HCT116 (cell line): ENCODE data around the gene HTR3A. TPM values are rescaled to one million over a fixed set of nuclear protein-coding genes. Genes with fewer than 3 reads are reported as not detected.
A peak's percentile ranks its signal among the peaks of the same experiment; 100 is the strongest.

Experiments
- ATAC-seq: fragments of 200-7000 bp; cut with Tn5 transposase; 2 replicates; pipeline ENCODE4 v1.9.1; 2020; ENCODE audit warnings: mild to moderate bottlenecking, moderate library complexity
- BruUV-seq: library from RNA; stranded (reverse); fragments of 400-500 nt; replicated peaks from 2 replicates; lab custom pipeline; 2021; lab: Mats Ljungman, UMichigan
- CTCF ChIA-PET: fragments of 300-600 bp; sonication (Branson Sonifier 250); formaldehyde crosslinking; loops from one replicate; lab custom pipeline; 2021; ENCODE audit warnings: antibody characterized with exemption; lab: Charles Lee
- POLR2A ChIA-PET: fragments of 300-600, 350-600 bp; sonication (Branson Sonifier 250); formaldehyde crosslinking; loops from one replicate; lab custom pipeline; 2021; ENCODE audit warnings: antibody characterized with exemption; lab: Charles Lee
- RAD21 ChIA-PET, 2 experiments: fragments of 300-600 bp; sonication (Branson Sonifier 250); formaldehyde crosslinking; loops; one replicate each; lab custom pipeline; 2023; ENCODE audit warnings: low total read pairs in 2 of 2; ENCODE audit not compliant: uncharacterized antibody in 2 of 2, unreplicated experiment in 2 of 2, low non-redundant PET in 1 of 2; lab: Charles Lee
- DNase-seq: peaks from one replicate; pipeline ENCODE4 v3.0.0-alpha.2; 2010; ENCODE audit warnings: low read depth, low spot score
- H2AFZ ChIP-seq: fragments of 200-600 bp; shearing (Covaris generic), sonication (generic); 2 replicates; pipeline ENCODE4 v1.6.1; 2017; ENCODE audit warnings: low read depth, mixed run types, mixed read lengths, antibody characterized with exemption, low read length; ENCODE audit not compliant: poor library complexity, severe bottlenecking
- H3K27ac ChIP-seq: 2 replicates; pipeline ENCODE4 v1.5.1; 2012; ENCODE audit warnings: low read depth, low read length
- H3K27me3 ChIP-seq: fragments of 200-600 bp; sonication (generic); 2 replicates; pipeline ENCODE4 v1.6.1; 2016; ENCODE audit warnings: mixed run types, low read length, mixed read lengths; ENCODE audit not compliant: insufficient read depth
- H3K36me3 ChIP-seq, 2 experiments: fragments of 200-500 bp in 1 of 2; fragments of 200-600 bp in 1 of 2; sonication (Bioruptor generic) in 1 of 2; sonication (generic) in 1 of 2; 2 replicates each; pipeline versions ENCODE4 v1.5.1 to v1.6.1; 2014 to 2016; ENCODE audit warnings: low read length in 2 of 2, inconsistent platforms in 1 of 2, mixed read lengths in 1 of 2, mixed run types in 1 of 2; ENCODE audit not compliant: insufficient read depth in 2 of 2, control insufficient read depth in 1 of 2
- H3K4me1 ChIP-seq, 2 experiments: fragments of 200-600 bp in 1 of 2; sonication (generic) in 1 of 2; 2 replicates each; pipeline versions ENCODE4 v1.5.1 to v1.6.1; 2012 to 2017; ENCODE audit warnings: low read length in 2 of 2, inconsistent platforms in 1 of 2, mild to moderate bottlenecking in 1 of 2, mixed read lengths in 1 of 2, mixed run types in 1 of 2, moderate library complexity in 1 of 2; ENCODE audit not compliant: insufficient read depth in 2 of 2, control insufficient read depth in 1 of 2
- H3K4me2 ChIP-seq: fragments of 200-600 bp; sonication (generic); 2 replicates; pipeline ENCODE4 v1.6.1; 2017; ENCODE audit warnings: mixed run types, low read length, mixed read lengths
- H3K4me3 ChIP-seq, 2 experiments: fragments of 200-600 bp in 1 of 2; sonication (generic) in 1 of 2; replicated peaks in 1 of 2; 2 replicates each; pipeline ENCODE4 v1.5.1; 2011 to 2016; ENCODE audit warnings: low read length in 2 of 2, control low read depth in 1 of 2, low read depth in 1 of 2, mild to moderate bottlenecking in 1 of 2, mixed read lengths in 1 of 2, mixed run types in 1 of 2
- H3K79me2 ChIP-seq: fragments of 200-600 bp; sonication (generic); 2 replicates; pipeline ENCODE4 v1.6.1; 2017; ENCODE audit warnings: mild to moderate bottlenecking, mixed run types, low read length, moderate library complexity, mixed read lengths; ENCODE audit not compliant: insufficient read depth
- H3K9ac ChIP-seq: fragments of 200-600 bp; sonication (generic); 2 replicates; pipeline ENCODE4 v1.6.1; 2016; ENCODE audit warnings: low read length, mixed read lengths
- H3K9me2 ChIP-seq: fragments of 200-600 bp; sonication (generic), shearing (Covaris generic); 2 replicates; pipeline ENCODE4 v1.6.1; 2017; ENCODE audit warnings: mixed run types, mild to moderate bottlenecking, moderate library complexity; ENCODE audit not compliant: insufficient read depth
- H3K9me3 ChIP-seq, 2 experiments: fragments of 200-500 bp in 1 of 2; fragments of 200-600 bp in 1 of 2; sonication (Bioruptor generic) in 1 of 2; sonication (generic) in 1 of 2; 2 replicates each; pipeline ENCODE4 v1.6.1; 2014 to 2017; ENCODE audit warnings: low read length in 2 of 2, mixed read lengths in 2 of 2, inconsistent platforms in 1 of 2, low read depth in 1 of 2, mild to moderate bottlenecking in 1 of 2, mixed run types in 1 of 2, moderate library complexity in 1 of 2; ENCODE audit not compliant: control insufficient read depth in 1 of 2, insufficient read depth in 1 of 2
- H4K20me1 ChIP-seq: fragments of 200-600 bp; sonication (generic), shearing (Covaris generic); 2 replicates; pipeline ENCODE4 v1.6.1; 2017; ENCODE audit warnings: mixed run types, mild to moderate bottlenecking, moderate library complexity; ENCODE audit not compliant: insufficient read depth
- CEBPB ChIP-seq: IDR thresholded peaks from 2 replicates; pipeline ENCODE4 v1.6.1; 2012; ENCODE audit warnings: low read depth
- CTCF ChIP-seq, 3 experiments: fragments of 200-600 bp in 1 of 3; sonication (generic) in 1 of 3; IDR thresholded peaks in 2 of 3; conservative IDR thresholded peaks in 1 of 3; 2 replicates each; pipeline ENCODE4 v1.5.1; 2012 to 2017; ENCODE audit warnings: low read depth in 2 of 3, low read length in 2 of 3, antibody characterized with exemption in 1 of 3, borderline replicate concordance in 1 of 3, control low read depth in 1 of 3, mild to moderate bottlenecking in 1 of 3, mixed read lengths in 1 of 3, mixed run types in 1 of 3, moderate library complexity in 1 of 3; ENCODE audit not compliant: insufficient read depth in 1 of 3
- EGR1 ChIP-seq: IDR thresholded peaks from 2 replicates; pipeline ENCODE4 v1.6.1; 2012; ENCODE audit warnings: low read depth
- ELF1 ChIP-seq: IDR thresholded peaks from 2 replicates; pipeline ENCODE4 v1.6.1; 2012; ENCODE audit warnings: low read depth, borderline replicate concordance
- JUND ChIP-seq: IDR thresholded peaks from 2 replicates; pipeline ENCODE4 v1.6.1; 2012
- POLR2A ChIP-seq: IDR thresholded peaks from 2 replicates; pipeline ENCODE4 v1.7.0; 2011; ENCODE audit warnings: borderline replicate concordance; ENCODE audit not compliant: insufficient read depth, insufficient read length; ENCODE audit errors: extremely low read depth
- POLR2AphosphoS5 ChIP-seq: IDR thresholded peaks from 2 replicates; pipeline ENCODE4 v1.6.1; 2011; ENCODE audit warnings: mild to moderate bottlenecking, low read depth, low read length, moderate library complexity
- RAD21 ChIP-seq: IDR thresholded peaks from 2 replicates; pipeline ENCODE4 v1.6.1; 2012; ENCODE audit warnings: low read depth, mild to moderate bottlenecking
- ZFX ChIP-seq: fragments of 450-650 bp; IDR thresholded peaks from 2 replicates; pipeline ENCODE4 v1.6.1; 2017
- intact Hi-C: fragments of 100-400 bp; cut with micrococcal nuclease; formaldehyde crosslinking; loops from 2 replicates; pipeline ENCODE4 v1.10.0; 2022
- total RNA-seq: library from RNA; stranded (reverse); gene quantifications from one replicate; pipeline ENCODE4 v1.2.1, GENCODE V29; 2021; ENCODE audit not compliant: unreplicated experiment

The HTR3A gene
- total RNA-seq, 1 experiment from 2014 or later, result 0.12 TPM

- POLR2A ChIA-PET, result no interaction called here
- H3K4me3 ChIP-seq, result no peak overlapping the region
- no peak overlapping the region for H3K9ac ChIP-seq
- H4K20me1 ChIP-seq, result no peaks in the 10 kb centered on the region
- DNase-seq (no peak), ATAC-seq (peak; percentile 75)
- TF ChIP-seq ZFX, result no peak
- TF ChIP-seq RAD21, result peak; percentile 82
- TF ChIP-seq CEBPB, result no peak
- no peak for TF ChIP-seq POLR2A
- no peak for TF ChIP-seq JUND
- peak; percentile 66 to 81 (median 74) for TF ChIP-seq CTCF (IDR thresholded peaks at IDR 0.05 in 2 of 3, conservative IDR thresholded peaks at IDR 0.05 in 1 of 3; ENCODE audit: borderline replicate concordance in 1 of 3, insufficient read depth in 1 of 3, low read depth in 2 of 3, low read length in 2 of 3)
- TF ChIP-seq EGR1, result no peak
- no peak for TF ChIP-seq ELF1
- TF ChIP-seq POLR2AphosphoS5, result no peak
- CTCF ChIA-PET, result interaction anchor here (0.8 to 5.7 kb wide), 8 partner anchors 8 to 266 kb away, joined by 3 to 74 read pairs (median 3); no protein-coding TSS in a partner anchor
- no peaks in the 10 kb centered on the region for H3K9me3 ChIP-seq
- H3K4me2 ChIP-seq, result no peak overlapping the region
- intact Hi-C loops, result loop anchor here (1.0 to 5.0 kb wide), 4 partner anchors 98 to 687 kb away; no protein-coding TSS in a partner anchor
- no peaks in the 10 kb centered on the region for H3K4me1 ChIP-seq
- H3K36me3 ChIP-seq, result no peaks in the 10 kb centered on the region
- H3K27me3 ChIP-seq, result peaks cover 33% of the 10 kb centered on the region
- H2AFZ ChIP-seq, result no peak overlapping the region
- H3K9me2 ChIP-seq, result no peaks in the 10 kb centered on the region
- no peak overlapping the region for H3K27ac ChIP-seq
- no TSS peak for BruUV-seq
- RAD21 ChIA-PET, result interaction anchor here (1.0 to 2.0 kb wide), 2 partner anchors 267 kb away, joined by 5 to 7 read pairs; no protein-coding TSS in a partner anchor
- no peaks in the 10 kb centered on the region for H3K79me2 ChIP-seq
These were observed 19.4 kb downstream of the HTR3A start for GRCh38 chr11:113994077-113994954.
